Activated naive CD4-positive, alpha-beta T cell (primary cell): Measurements from ENCODE around the gene AIFM1.
"Not testable (repeated sequence)": the region's sequence is repeated elsewhere in the genome, so short reads cannot be mapped to it uniquely, and the experiment has no call there.

Experiments used
- DNase-seq, 4 experiments: peaks; one replicate each; lab custom pipeline; 2025; lab: John Stamatoyannopoulos, UW

Gene AIFM1

GRCh38 chrX:130118441-130119311 lies 47.0 kb downstream of the AIFM1 start:
- DNase-seq = no peak

- no peak for DNase-seq
Observed at GRCh38 chrX:130117166-130117565, 48.5 kb downstream of the AIFM1 start.

- not testable (repeated sequence) for DNase-seq
Observed at GRCh38 chrX:130115119-130115885, 50.3 kb downstream of the AIFM1 start.

GRCh38 chrX:130114141-130114588 lies 51.5 kb downstream of the AIFM1 start:
- no peak for DNase-seq

- peak in 1 of 4 experiments; percentile 2 for DNase-seq
Observed at GRCh38 chrX:130111220-130112154, 54.2 kb downstream of the AIFM1 start.

- peak; percentile 2 to 49 (median 12) for DNase-seq
Observed at GRCh38 chrX:130110379-130111219, 55.0 kb downstream of the AIFM1 start, which contains the start of gene ELF4. ELF4 (minus strand) TSS chrX:130110497; CDS start chrX:130081330, 29,167 bp downstream.

GRCh38 chrX:130109429-130110378 lies 55.9 kb downstream of the AIFM1 start:
- DNase-seq = no peak

- peak in 2 of 4 experiments; percentile 1 to 15 for DNase-seq
Observed at GRCh38 chrX:130108647-130109428, 56.8 kb downstream of the AIFM1 start.

- no peak for DNase-seq
Observed at GRCh38 chrX:130106071-130106470, 59.6 kb downstream of the AIFM1 start.

GRCh38 chrX:130105244-130105643 lies 60.4 kb downstream of the AIFM1 start:
- DNase-seq = no peak

GRCh38 chrX:130103605-130104004 lies 62.0 kb downstream of the AIFM1 start:
- DNase-seq = no peak

GRCh38 chrX:130100180-130100579 lies 65.5 kb downstream of the AIFM1 start:
- no peak for DNase-seq

GRCh38 chrX:130098210-130098552 lies 67.5 kb downstream of the AIFM1 start:
- DNase-seq = no peak

- peak in 1 of 4 experiments; percentile 9 for DNase-seq
Observed at GRCh38 chrX:130097507-130098209, 68.0 kb downstream of the AIFM1 start.

- DNase-seq = no peak
Observed at GRCh38 chrX:130095249-130096030, 70.2 kb downstream of the AIFM1 start.

GRCh38 chrX:130094696-130095095 lies 70.9 kb downstream of the AIFM1 start:
- no peak for DNase-seq

GRCh38 chrX:130093271-130093670 lies 72.4 kb downstream of the AIFM1 start:
- no peak for DNase-seq
